ENCODE measurements around the gene ROR2. TPM values are rescaled to one million over a fixed set of nuclear protein-coding genes. Genes with fewer than 3 reads are reported as not detected.

Gene ROR2
- total and polyA plus RNA-seq, 7 donors, result 0.46 to 81.7 (median 51.4) TPM

DNA sequence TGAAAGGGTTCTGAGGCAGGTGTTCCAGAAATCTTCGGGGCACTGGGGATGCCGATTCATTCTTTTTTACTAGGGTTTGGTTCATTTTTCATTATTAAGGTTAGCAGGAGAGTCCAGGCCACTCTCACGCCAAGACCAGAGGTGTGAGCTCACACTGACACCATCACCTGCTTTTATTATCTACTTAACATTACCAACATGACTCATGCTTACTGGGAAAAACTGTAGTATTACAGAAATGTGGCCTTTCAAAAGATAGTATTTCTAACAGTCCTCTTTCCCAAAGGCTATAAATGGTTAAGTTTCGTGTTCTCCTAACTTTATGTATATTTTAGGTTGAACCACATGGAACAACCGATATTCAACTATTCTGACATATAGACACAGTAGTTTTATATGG is 222.1 kb downstream of the ROR2 start:
- no peaks in the 10 kb centered on the region for H3K9me3 ChIP-seq
- DNase-seq, result no peak
- TF ChIP-seq POLR2AphosphoS5 (IDR thresholded peaks at IDR 0.05) (no peak), POLR2A (IDR thresholded peaks at IDR 0.05) (no peak), EP300 (IDR thresholded peaks at IDR 0.05) (no peak)
- TF ChIP-seq, protein P1, sequence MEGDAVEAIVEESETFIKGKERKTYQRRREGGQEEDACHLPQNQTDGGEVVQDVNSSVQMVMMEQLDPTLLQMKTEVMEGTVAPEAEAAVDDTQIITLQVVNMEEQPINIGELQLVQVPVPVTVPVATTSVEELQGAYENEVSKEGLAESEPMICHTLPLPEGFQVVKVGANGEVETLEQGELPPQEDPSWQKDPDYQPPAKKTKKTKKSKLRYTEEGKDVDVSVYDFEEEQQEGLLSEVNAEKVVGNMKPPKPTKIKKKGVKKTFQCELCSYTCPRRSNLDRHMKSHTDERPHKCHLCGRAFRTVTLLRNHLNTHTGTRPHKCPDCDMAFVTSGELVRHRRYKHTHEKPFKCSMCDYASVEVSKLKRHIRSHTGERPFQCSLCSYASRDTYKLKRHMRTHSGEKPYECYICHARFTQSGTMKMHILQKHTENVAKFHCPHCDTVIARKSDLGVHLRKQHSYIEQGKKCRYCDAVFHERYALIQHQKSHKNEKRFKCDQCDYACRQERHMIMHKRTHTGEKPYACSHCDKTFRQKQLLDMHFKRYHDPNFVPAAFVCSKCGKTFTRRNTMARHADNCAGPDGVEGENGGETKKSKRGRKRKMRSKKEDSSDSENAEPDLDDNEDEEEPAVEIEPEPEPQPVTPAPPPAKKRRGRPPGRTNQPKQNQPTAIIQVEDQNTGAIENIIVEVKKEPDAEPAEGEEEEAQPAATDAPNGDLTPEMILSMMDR (IDR thresholded peaks at IDR 0.05), result no peak
- peaks cover 27 to 70% (median 42%) of the 10 kb centered on the region in 4 donors for H3K36me3 ChIP-seq
- no peak overlapping the region for H3K4me3 ChIP-seq
- 78 to 86% methylated on average over 5 of the region's 5 CpGs for WGBS, 2 donors
- no peaks in the 10 kb centered on the region for H3K27me3 ChIP-seq
- peaks cover 0 to 32% (median 24%) of the 10 kb centered on the region in 4 donors for H3K4me1 ChIP-seq
- peak overlapping the region in 3 of 4 donors; percentile 64 to 78 (median 69) for H3K27ac ChIP-seq
- intact Hi-C loops (cut with DNase I), result no loop called here

DNA sequence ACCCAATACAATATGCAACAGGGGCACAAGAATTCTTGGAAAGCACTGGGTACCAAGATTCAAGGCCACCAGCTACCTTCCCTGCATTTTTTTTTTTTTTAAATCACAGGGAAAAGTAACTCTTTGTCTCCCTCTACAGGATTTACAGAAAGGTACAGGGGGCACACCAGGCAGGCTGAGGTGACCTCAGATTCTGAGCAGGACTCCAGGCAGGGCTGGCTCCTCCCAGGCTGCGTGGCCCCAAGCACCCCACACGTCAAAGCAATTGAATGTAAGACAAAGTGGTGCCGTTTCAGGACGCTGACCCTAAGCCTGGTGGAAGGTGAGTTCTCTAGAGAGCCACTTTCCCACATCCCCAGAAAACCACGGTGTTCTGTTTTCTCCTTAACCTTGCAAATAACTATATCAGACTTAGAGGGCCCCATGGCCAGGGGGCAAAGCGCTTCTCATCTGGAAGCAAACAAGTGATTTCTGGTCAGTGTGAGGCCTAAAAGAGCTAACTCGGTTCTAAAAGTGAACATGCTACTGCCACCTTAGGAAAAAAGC is 222.6 kb downstream of the ROR2 start:
- no peak for DNase-seq
- H3K27ac ChIP-seq, result peak overlapping the region in 3 of 4 donors; percentile 64 to 78 (median 69)
- no peaks in the 10 kb centered on the region for H3K9me3 ChIP-seq
- peaks cover 0 to 32% (median 24%) of the 10 kb centered on the region in 4 donors for H3K4me1 ChIP-seq
- peaks cover 27 to 70% (median 45%) of the 10 kb centered on the region in 4 donors for H3K36me3 ChIP-seq
- no peak overlapping the region for H3K4me3 ChIP-seq
- TF ChIP-seq, protein P1 (IDR thresholded peaks at IDR 0.05), result peak; percentile 30 to 59 (median 41)
- TF ChIP-seq POLR2AphosphoS5 (IDR thresholded peaks at IDR 0.05), result no peak
- TF ChIP-seq EP300 (IDR thresholded peaks at IDR 0.05), result no peak
- no peak for TF ChIP-seq POLR2A (IDR thresholded peaks at IDR 0.05)
- H3K27me3 ChIP-seq, result no peaks in the 10 kb centered on the region
- intact Hi-C loops (cut with DNase I), result no loop called here
- 38 to 46% methylated on average over 7 of the region's 7 CpGs for WGBS, 2 donors

DNA sequence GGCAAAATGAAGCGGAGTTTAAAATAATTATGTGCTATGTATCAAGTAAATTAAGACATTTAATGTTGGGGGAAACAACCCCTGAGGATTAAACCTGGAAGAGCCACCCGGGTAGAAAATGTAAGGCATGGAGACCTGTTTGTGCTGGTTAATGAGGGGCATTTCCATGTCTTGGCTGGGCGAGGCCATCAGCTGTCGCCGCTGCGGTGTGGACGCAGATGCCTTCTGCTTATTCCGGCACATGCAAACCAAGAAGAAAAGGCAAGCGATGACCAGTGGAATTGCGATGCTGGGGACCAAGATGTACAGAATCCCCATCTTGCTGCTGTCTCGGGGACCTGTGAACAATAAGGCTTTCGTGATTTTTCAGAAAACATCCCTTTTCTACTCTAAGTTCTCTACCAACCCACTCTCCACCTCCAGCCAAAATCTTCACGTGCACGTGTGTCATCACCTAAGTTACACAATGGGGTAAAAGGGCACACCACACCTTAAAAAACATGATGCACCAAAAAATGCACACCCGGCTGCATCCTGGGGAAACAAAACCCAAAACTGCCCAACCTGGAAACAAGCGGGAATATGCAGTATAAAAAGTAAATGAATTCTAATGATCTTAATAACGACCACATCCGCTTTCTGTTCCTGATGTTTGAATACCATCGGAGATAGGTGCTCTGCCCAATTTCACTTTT is 223.5 kb downstream of the ROR2 start:
- H3K9me3 ChIP-seq, result no peaks in the 10 kb centered on the region
- intact Hi-C loops (cut with DNase I), result no loop called here
- peaks cover 0 to 32% (median 24%) of the 10 kb centered on the region in 4 donors for H3K4me1 ChIP-seq
- peak overlapping the region in 1 of 4 donors; percentile 78 for H3K27ac ChIP-seq
- no peak for DNase-seq
- H3K36me3 ChIP-seq, result peaks cover 27 to 67% (median 46%) of the 10 kb centered on the region in 4 donors
- H3K27me3 ChIP-seq, result no peaks in the 10 kb centered on the region
- no peak overlapping the region for H3K4me3 ChIP-seq
- TF ChIP-seq, protein P1 (IDR thresholded peaks at IDR 0.05), result no peak
- TF ChIP-seq EP300 (IDR thresholded peaks at IDR 0.05) (no peak), POLR2A (IDR thresholded peaks at IDR 0.05) (no peak), POLR2AphosphoS5 (IDR thresholded peaks at IDR 0.05) (no peak)
- WGBS, 2 donors, result 76 to 91% methylated on average over 19 of the region's 19 CpGs

DNA sequence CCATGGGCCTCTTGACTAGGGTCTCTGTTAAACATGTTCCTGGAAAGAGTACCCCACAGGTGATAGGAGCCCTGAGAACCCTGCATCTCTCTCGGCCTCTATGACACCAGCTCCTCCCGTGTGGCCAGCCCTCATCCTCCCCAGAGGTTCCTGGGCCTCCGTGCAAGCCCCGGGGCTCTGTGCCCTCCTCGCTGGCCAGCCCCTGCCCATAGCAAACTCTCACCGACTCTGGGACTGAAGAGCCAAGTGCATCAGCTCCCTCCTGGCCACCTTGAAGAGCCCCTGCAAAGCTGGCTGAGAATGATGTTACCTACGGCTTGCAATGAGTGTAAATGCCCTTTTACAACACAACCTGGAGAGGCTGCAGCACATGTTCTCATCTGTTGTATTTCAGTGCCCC is 224.4 kb downstream of the ROR2 start:
- TF ChIP-seq, protein P1 (IDR thresholded peaks at IDR 0.05), result no peak
- no peak for TF ChIP-seq POLR2A (IDR thresholded peaks at IDR 0.05)
- TF ChIP-seq EP300 (IDR thresholded peaks at IDR 0.05), result no peak
- TF ChIP-seq POLR2AphosphoS5 (IDR thresholded peaks at IDR 0.05), result no peak
- peaks cover 0 to 32% (median 24%) of the 10 kb centered on the region in 4 donors for H3K4me1 ChIP-seq
- no peak overlapping the region for H3K4me3 ChIP-seq
- peaks cover 27 to 67% (median 38%) of the 10 kb centered on the region in 4 donors for H3K36me3 ChIP-seq
- H3K9me3 ChIP-seq, result no peaks in the 10 kb centered on the region
- no peak overlapping the region for H3K27ac ChIP-seq
- DNase-seq, result no peak
- H3K27me3 ChIP-seq, result no peaks in the 10 kb centered on the region
- 90% methylated on average over 7 of the region's 7 CpGs for WGBS, 2 donors
- intact Hi-C loops (cut with DNase I), result no loop called here
